WTC11 (cell line): ENCODE measurements around the gene RAMP1.

Experiments used
- ATF1 ChIP-seq: sonication (generic); formaldehyde crosslinking; IDR thresholded peaks from 2 replicates; pipeline ENCODE4 v1.8.1; 2023; ENCODE audit warnings: mild to moderate bottlenecking, moderate library complexity, missing genetic modification reagents
- CREB1 ChIP-seq: sonication (generic); formaldehyde crosslinking; IDR thresholded peaks from 2 replicates; pipeline ENCODE4 v1.8.0; 2023; ENCODE audit warnings: mild to moderate bottlenecking, missing genetic modification reagents
- KAT7 ChIP-seq: sonication (generic); formaldehyde crosslinking; IDR thresholded peaks from 2 replicates; pipeline ENCODE4 v1.8.1; 2023; ENCODE audit warnings: missing genetic modification reagents, mild to moderate bottlenecking, borderline replicate concordance
- MYBL2 ChIP-seq: sonication (generic); formaldehyde crosslinking; IDR thresholded peaks from 2 replicates; pipeline ENCODE4 v1.8.1; 2023; ENCODE audit warnings: mild to moderate bottlenecking, moderate library complexity, missing genetic modification reagents
- TF ChIP-seq, protein P1 (sequence below): fragments of 200-600 bp; IDR thresholded peaks from 2 replicates; pipeline ENCODE4 v1.8.0; 2022; ENCODE audit warnings: antibody characterized with exemption

DNA sequence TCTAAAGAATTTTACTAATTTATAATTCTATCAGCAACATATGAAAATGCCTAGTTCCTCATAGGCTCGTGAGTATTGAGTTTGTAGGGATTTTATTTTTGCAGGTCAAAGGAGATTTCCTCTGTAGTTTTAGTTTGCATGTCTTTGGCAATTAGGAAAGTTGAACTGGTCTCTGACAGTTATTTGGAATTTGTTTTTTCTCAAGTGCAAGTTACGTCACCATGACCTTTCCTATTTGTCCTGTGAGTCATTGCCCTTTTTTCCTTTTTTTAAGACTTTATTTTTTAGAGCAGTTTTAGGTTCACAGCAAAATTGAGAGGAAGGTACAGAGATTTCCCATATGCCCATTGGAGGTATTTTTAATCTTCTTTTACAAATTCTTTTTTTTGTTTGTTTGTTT, 29.0 kb downstream of the RAMP1 start:
- TF ChIP-seq, protein P1, sequence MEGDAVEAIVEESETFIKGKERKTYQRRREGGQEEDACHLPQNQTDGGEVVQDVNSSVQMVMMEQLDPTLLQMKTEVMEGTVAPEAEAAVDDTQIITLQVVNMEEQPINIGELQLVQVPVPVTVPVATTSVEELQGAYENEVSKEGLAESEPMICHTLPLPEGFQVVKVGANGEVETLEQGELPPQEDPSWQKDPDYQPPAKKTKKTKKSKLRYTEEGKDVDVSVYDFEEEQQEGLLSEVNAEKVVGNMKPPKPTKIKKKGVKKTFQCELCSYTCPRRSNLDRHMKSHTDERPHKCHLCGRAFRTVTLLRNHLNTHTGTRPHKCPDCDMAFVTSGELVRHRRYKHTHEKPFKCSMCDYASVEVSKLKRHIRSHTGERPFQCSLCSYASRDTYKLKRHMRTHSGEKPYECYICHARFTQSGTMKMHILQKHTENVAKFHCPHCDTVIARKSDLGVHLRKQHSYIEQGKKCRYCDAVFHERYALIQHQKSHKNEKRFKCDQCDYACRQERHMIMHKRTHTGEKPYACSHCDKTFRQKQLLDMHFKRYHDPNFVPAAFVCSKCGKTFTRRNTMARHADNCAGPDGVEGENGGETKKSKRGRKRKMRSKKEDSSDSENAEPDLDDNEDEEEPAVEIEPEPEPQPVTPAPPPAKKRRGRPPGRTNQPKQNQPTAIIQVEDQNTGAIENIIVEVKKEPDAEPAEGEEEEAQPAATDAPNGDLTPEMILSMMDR = no peak
- TF ChIP-seq KAT7 (CRISPR knock-in tag) (no peak), MYBL2 (CRISPR knock-in tag) (no peak), ATF1 (CRISPR knock-in tag) (no peak), CREB1 (CRISPR knock-in tag) (no peak)
